ENCODE measurements around the gene DNAH1.
"Not testable (repeated sequence)": the region's sequence is repeated elsewhere in the genome, so short reads cannot be mapped to it uniquely, and the experiment has no call there.

The DNAH1 gene

DNA sequence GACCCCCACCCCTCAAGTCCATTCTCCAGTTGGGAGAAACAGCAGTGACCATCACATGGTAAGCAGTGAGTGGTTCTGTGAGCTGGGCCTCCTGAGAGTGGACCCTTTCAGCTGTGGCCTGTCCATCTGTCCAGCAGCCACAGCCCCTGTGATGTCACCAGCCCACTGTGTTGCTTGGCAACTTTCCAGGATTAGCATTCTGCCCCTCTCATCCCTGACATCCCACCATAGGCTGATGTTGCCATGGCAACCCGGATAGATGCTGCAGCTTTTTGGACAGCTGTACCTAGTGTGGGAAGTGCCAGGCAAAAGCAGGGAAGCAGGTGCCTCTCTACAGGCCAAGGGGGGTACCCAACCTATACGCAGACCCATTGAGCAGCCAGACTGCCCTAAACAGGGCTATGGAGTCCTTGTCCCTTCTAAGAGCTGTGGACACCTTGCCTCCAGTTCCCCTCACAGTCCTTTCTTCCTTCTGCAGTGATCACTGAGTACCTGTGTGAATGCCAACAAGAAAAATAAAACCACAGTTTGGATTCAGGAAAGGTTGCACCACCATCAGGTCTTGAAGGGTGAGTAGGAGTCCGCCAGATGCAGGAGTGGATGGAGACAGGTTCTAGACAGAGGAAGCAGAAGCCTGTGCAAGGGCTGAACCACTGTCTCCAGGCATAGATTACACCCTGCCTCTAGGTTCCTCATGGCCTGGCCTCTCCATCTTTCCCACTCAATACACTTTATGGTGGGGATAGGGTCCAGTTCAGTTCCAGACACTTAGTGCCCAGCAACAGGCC lies at the start of gene DNAH1:
Gene DNAH1, plus strand, starts transcription at position 343 of the 788 bp plus-strand sequence. CDS start 6,124 bp downstream, outside the sequence.
- DNase-seq: no peak

DNA sequence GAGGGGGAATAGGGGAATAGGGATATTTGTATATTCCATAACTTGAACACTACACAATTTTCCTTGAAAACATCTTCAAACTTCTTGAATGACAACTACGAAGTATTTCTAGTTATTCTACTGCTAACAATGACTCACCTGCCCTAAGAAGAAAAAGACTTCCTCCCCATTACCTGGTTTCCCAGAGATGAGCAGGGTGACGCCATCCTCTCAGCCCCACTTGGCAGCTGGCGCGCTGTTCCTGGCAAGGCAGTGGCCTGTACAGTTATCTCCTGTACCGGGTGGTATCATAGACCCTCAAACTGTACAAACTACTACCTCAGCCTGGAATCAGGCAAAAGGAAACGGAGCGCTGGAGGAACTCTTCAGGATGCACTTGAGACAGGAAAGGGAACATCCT lies 48.1 kb upstream of the DNAH1 start:
- no peak for DNase-seq

DNA sequence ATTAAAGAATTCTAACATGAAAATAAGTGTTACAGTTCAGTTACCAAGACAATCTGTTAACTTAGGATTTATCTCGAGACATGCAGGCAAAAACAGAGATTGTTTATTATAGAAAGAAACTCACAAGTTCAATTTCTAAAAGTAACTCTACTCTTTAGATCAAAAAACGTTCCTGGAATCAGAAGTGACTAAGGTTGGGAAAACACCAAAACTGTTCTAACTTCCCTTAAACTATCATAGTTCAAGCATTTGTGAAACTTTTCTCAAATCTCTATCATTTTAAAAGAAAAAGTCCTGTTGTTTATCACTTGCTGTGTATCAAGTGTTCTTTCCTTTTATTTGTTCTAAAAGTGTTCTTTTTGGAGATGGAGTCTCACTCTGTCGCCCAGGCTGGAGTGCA lies 46.3 kb upstream of the DNAH1 start:
- no peak for DNase-seq

DNA sequence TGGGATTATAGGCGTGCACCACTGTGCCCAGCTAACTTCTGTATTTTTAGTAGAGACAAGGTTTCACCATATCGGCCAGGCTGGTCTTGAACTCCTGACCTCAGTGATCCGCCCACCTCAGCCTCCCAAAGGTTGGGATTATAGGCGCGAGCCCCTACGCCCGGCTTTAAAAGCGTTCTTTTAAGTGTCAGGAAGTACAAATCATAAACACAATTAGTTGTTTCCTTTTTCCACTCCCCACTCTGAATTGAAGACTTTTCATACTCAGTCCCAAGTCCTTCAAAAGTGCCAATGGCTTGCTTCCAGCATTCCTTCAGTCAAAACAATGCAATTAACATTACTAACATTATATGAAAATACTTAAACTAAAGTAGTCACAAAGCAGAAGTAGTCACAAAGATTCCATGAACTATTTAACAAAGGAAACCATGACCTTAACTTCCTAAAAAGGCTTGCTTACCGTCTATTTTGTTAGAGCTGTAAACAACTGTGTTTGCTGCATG lies 45.8 kb upstream of the DNAH1 start:
- no peak for DNase-seq

DNA sequence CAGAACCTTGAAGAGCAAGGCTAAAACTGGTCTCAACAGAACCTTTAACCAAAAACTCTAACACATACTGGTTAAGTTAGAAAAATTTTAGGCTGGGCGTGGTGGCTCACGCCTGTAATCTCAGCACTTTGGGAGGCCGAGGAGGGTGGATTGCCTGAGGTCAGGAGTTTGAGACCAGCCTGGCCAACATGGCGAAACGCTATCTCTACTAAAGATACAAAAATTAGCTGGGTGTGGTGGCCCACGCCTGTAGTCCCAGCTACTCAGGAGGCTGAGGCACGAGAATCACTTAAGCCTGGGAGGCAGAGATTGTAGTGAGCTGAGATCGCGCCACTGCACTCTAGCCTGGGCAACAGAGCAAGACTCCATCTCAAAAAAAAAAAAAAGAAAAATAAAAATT lies 43.9 kb upstream of the DNAH1 start:
- not testable (repeated sequence) for DNase-seq

DNA sequence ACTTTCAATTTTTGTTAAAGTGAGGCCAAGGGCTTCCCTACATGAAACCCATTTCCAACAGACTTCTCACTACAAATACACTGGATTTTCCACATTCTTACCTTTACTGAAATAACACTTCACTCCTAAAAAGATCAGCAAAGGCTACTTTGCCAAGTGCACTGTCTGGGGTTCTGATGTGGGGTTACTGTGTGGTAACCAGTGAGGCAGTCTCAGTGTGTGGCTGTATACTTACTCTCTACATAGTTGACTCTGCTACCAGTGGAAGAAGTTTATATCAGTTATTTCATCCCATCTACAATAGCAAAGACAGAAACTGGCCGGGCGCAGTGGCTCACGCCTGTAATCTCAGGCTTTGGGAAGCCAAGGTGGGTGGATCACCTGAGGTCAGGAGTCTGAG lies 43.3 kb upstream of the DNAH1 start:
- no peak for DNase-seq

DNA sequence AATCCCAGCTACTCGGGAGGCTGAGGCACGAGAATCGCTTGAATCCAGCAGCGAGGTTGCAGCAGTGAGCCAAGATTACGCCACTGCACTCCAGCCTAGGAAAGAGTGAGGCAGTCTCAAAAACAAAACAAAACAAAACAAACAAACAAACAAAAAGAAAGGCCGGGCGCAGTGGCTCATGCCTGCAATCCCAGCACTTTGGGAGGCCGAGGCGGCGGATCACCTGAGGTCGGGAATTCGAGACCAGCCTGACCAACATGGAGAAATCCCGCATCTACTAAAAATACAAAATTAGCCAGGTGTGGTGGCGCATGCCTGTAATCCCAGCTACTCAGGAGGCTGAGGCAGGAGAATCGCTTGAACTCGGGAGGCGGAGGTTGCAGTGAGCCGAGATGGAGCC lies 41.3 kb upstream of the DNAH1 start:
- DNase-seq: not testable (repeated sequence)

DNA sequence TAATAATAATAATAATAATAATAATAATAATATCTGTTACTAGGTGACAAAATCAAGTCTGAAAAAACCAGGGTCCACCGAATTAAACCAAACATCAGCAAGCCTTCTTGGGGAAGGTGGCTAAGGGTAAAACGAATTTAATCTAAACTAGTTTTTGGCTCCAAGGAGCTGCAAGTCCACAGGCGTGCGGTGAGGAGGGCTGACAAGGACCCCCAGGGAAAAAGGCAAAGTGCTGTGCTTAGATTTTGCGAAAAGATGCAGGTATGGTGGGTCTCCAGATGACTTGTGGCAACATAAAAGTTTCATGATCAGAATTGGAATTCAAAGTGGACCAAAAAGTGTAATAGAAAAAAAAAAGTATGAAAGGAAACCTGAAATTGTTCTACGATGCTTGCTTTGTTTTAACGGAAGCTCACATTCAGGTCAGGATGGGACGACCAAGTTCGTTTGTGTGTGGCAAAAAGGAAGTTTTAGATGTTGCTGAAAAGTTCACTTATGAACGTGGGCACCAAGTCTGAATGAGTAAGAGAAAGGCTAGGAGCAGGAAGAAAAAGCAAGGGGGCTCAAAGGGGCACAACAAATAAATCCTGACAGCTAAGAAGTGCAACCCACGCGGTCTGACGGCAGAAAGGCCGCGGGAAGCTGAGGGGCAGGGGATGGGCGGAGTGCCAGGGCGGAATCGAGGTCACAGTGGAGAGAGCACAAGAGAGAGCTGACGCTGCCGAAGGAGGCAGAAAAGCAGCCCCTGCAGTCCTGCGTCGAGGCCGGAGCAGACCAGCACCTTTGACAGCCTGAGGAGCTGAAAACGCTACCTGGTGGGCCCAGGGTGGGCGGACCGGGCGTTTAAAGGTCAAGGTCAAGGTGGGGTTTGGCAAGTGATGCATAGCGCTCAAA lies 38.8 kb upstream of the DNAH1 start:
- DNase-seq: no peak

DNA sequence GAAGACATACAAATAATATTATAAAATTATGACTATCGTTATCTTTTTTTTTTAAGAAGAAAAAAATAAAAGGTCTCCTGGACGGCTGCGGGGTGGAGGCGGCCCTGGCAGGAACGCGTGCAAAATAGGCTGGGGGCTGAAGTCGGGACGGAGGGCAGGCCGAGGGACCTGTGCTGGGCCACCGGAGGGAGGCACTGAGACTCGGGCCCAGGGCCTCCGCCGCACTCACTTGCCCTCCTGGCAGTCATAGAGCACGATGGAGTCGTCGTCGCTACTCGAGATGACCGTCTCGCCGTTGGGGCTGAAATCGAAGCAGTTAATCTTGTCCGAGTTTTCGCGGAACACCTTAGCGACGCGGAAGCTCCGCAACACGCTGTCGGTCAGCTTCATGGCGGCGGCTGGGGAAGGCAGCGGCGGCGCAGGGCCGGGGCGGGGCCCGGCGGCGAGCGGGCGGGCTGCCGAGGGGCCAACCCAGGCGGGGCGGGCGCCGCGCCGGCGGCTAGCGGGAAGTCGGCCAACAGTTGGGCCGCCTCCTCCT lies 38.1 kb upstream of the DNAH1 start:
- no peak for DNase-seq

DNA sequence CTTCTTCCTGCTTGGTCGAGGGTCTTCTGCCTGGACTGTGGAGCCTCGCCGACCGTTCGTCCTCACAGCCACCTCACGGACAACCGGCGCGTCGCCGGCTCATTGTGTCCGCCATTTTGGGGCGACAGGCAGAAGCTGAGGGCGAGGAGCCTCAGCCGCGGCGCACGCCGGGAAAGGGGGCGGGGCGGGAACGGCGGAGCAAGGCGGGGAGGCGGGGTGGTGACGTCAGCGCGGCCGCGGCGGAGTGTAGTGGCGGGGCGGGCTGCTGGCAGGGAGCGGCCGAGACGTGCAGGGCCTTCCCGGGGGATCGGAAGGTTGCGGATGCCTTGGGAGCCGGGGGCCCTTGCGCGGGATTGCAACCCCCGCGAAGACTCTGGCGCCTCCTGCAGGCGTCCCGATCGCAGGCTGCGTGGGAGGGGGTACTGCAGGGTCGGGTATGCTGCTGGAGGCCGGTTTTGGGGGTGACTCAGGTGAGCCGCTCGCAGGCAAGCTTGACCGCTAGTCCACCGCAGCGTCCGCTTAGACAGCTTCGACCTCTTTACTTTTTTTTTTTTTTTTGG lies 37.5 kb upstream of the DNAH1 start, which contains the start of gene WDR82:
Gene WDR82, minus strand, starts transcription at position 140 of the 560 bp plus-strand sequence. CDS start 288 bp downstream, outside the sequence.
- DNase-seq: peak; percentile 77

DNA sequence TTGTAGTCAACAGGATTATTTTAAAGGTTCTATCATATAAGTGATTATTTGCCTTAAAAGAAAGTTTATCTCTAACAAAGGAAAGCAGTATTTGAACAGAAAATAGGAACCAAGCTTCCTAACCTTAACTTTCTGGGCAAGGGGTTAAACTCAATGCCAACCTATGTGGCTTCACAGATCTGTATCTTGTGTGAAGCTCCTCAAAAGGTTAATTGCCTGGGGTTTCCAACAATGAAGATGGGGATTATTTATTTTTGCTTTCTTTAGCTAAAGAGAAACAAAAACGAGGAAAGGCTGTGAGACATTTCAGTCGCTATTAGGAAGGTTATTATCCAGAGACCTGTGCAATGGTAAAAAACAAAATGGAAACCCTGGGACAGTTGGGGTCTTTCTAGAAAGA lies 36.5 kb upstream of the DNAH1 start:
- no peak for DNase-seq

DNA sequence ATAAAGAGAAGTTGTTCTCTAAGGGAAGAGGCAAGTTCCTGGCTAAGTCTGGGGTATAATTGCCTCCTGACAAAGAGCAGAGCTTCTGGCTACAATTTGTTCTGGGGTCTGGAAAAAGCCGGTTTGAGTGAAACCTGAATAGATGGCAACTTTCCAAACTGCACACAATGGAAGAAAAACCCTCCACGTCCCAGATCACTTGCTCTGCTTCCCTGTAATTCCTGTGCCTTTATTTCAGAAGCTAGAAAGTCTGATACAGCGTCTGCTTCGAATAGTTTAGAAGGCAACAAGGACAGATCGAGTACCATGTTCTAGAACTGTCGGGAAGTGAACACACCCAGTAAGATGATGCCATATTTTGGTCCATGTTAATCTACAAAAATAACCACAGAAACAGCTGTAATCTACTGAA lies 36.1 kb upstream of the DNAH1 start:
- DNase-seq: no peak

DNA sequence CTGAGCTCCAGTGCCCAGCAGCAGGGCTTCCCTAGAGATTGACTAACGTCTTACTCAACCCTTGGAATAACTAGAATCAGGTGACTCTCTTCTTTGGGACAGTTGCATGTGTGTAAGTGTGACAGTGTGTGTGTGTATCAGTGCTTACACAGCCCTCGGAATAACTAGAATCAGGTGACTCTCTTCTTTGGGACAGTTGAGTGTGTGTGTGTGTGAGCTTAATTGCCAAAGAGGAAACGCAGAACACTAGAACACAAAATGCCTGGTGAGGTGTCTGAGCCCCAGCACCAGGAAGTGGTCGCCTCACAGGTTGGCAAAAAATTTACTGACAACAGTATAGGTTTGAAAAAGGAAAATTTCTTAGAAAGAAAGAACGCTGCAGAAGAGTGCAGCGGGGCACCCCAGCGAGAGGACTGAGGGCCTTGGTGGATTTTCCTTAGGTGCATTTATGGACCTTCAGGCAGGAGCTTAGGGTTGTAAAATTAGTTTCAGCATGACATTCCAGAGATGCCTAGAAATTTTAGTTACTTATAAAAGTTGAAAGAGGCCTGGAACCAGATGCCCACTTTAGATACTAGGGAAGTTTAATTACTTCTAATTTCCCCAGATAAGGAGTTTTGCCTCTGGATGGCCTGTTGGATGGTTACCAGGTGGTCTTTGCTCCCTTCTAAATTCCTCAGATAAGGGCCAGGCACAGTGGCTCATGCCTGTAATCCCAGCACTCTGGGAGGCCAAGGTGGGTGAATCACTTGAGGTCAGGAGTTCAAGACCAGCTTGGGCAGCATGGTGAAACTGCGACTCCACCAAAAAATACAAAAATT lies 33.9 kb upstream of the DNAH1 start:
- DNase-seq: no peak

DNA sequence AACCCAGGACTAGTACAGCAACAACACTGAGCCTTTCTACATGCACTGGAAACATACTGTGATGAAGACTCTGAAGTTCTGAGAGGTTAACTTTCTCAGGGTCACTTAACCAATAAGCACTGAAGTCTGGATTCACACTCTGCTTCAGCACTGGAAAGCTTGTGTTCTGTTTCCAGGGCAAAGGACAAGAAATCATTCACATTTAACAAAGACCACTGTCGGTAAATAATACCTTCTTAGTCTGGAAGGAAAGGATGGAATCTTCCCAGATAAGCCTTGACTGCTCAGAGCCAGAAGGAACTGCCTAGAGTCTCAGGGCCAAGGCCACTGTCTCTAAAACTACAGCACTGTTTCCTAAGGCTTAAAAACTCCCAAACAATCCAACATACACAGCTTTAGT lies 32.8 kb upstream of the DNAH1 start:
- no peak for DNase-seq

DNA sequence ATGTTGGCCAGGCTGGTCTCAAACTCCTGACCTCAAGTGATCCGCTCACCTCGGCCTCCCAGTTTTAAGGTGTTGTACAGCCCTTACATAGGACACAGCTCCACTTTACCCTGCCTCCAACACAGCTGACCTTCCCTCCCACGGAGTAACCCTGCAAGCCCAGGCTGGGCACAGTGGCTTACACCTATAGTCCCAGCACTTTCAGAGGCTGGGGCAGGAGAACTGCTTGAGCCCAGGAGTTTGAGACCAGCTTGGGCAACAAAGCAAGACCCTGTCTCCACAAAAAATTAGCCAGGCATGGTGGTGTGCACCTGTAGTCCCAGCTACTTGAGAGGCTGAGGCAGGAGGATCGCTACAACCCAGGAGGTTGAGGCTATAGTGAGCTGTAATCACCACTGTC lies 32.1 kb upstream of the DNAH1 start:
- not testable (repeated sequence) for DNase-seq

DNA sequence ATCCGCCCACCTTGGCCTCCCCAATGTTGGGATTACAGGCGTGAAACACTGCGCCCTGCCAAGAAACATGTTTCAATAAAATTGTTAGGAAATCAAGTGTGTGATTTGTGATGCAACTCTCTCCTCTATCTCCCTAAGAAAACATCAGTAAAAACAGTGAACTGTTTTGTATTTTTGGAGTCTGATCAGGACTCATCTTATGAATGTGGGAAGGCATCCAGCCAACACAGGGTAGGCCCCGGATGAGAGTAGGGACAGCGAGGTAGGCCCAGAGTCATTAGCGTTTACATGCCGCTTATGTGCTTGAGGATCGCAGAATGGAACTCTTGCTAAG lies 29.4 kb upstream of the DNAH1 start:
- no peak for DNase-seq

DNA sequence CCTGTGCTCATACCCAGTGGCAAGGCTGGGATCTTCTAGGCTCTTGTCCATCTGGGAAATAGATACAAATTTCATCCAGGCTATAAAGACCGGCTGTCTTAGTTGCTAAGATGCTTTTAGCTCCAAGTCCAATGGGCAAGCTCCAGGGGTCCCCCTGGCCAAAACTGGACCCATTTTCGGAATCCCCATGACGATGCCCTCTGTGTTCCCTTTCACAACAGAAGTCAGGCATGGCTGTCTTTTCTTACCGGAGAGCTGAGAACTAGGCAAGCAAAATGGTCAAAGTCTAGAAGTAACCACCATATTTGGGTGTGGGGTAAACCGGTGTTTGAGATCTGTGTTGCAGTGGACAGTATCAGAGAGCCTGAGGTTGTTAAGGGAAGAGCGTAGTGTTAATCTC lies 27.4 kb upstream of the DNAH1 start:
- no peak for DNase-seq

DNA sequence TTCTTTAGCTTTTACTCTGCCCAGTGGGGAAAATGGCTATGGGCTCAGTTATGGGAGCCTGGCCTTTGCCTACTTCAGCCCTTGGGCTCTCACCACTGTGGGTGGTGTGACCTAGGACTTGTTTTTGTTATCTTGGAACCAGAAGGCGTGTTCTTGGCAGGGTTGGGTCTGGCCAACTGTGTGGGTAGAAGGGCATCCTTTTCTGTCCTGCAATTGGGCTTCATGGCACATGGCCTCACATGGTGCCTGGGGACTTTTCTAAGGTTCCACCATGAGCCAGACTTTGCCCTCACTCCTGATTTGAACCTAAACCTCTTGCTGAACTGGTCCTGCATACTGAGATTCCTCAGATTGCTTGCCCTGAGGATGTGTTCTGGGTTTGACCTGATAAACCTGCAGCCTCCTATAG lies 26.8 kb upstream of the DNAH1 start:
- DNase-seq: no peak

DNA sequence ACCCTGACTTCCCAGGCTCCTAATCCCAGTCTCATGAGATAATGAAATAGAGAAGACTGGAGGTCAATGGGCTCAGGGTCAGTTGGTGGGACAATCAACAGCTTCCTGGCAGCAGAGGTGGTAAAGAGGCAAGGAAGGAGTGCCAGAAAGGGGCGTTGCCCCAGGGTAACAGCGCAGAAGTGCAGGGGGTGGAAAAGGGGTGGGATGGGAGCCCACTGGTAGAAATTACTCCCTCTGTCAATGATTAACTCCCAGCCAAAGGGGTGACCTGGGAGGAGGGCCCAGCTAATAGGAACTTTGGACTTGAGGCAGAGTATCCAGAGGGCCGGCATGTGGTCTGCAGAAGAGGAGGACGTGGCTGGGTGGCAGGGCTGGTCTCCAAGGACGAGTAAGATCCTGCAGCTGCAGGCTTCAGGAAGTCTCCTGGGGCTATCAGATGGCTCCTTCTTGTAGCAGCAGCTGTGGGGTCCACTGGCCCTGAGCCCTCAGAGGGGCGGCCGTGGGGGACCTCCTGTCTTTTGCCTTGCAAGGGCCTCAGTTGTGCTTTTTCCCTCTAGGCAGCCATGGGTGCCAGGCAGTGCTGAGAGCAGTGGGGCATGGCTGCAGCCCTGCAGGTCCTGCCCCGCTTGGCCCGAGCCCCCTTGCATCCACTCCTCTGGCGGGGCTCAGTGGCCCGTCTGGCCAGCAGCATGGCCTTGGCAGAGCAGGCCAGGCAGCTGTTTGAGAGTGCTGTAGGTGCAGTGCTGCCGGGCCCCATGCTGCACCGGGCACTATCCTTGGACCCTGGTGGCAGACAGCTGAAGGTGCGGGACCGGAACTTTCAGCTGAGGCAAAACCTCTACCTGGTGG lies 26.1 kb upstream of the DNAH1 start:
- DNase-seq: no peak

DNA sequence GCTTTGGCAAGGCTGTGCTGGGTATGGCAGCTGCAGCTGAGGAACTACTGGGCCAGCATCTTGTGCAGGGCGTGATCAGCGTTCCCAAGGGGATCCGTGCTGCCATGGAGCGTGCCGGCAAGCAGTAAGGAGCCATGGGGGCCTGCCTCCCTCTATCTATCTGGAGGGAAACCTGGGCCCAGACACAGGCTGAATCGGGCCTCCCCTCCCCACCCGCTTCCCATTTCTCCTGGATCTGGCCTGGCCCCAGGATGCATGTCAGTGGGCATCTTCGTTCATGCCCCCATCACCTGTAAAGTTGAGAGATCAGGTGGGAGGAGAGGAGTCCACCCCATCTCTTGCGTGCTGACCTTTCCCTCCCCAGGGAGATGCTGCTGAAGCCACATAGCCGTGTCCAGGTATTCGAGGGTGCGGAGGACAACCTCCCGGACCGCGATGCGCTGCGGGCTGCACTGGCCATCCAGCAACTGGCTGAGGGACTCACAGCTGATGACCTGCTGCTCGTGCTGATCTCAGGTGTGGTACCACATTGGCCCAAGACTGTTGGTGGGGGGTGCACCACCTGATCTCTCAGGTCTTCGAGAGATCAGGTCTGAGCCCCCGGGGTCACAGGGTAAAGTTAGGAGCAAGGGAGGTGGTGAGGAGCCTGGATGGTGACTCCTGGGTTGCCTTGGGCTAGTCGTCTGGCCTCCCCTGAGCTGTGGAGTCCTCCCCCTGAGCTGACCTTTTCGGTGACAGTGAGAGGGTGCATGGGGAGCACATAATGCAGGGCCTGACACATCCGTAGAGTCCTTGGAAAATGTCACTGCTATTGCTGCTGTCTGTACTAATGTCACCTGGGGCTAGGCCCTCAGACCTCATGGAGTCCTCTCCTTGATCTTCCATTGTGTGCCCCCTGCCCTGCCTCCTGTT lies 25.3 kb upstream of the DNAH1 start:
- DNase-seq: no peak

All from NCI-H1048 (cell line).